SU-DHL-6 (cell line): ENCODE measurements around the gene SERAC1.

Experiments
- EZH2phosphoT487 ChIP-seq: fragments of 200-600 bp; sonication (generic), shearing (Covaris generic); conservative IDR thresholded peaks from 2 replicates; pipeline ENCODE4 v1.6.1; 2018; ENCODE audit warnings: mild to moderate bottlenecking, antibody characterized with exemption, low read length, moderate library complexity, mixed read lengths
- TF ChIP-seq, protein P1 (sequence below): fragments of 200-600 bp; sonication (generic); IDR thresholded peaks from one replicate; pipeline ENCODE4 v1.5.1; 2017; ENCODE audit warnings: antibody characterized with exemption, mild to moderate bottlenecking, low read length, moderate library complexity; ENCODE audit not compliant: insufficient read depth, poor library complexity, severe bottlenecking

DNA sequence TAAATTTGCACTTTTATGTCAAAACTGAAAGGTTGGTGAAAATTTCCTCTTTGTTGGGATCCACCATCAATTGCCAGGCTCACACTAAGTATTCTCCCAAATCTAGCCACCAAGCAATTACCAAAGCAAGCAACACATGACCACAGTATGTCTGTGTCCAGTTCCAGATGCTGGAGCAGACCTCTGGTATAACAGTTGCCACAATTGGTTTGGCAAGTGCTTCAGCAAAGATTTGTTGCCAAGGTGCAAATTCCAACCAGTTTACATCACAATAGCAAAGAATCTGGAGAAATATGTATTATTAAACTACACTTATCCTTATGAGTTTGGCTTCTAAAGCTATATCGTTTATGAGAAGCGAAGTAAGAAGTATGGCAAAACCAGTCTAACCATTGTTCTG lies 6.5 kb upstream of the SERAC1 start:
- TF ChIP-seq, protein P1, sequence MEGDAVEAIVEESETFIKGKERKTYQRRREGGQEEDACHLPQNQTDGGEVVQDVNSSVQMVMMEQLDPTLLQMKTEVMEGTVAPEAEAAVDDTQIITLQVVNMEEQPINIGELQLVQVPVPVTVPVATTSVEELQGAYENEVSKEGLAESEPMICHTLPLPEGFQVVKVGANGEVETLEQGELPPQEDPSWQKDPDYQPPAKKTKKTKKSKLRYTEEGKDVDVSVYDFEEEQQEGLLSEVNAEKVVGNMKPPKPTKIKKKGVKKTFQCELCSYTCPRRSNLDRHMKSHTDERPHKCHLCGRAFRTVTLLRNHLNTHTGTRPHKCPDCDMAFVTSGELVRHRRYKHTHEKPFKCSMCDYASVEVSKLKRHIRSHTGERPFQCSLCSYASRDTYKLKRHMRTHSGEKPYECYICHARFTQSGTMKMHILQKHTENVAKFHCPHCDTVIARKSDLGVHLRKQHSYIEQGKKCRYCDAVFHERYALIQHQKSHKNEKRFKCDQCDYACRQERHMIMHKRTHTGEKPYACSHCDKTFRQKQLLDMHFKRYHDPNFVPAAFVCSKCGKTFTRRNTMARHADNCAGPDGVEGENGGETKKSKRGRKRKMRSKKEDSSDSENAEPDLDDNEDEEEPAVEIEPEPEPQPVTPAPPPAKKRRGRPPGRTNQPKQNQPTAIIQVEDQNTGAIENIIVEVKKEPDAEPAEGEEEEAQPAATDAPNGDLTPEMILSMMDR, result no peak
- no peak for TF ChIP-seq EZH2phosphoT487
